K562 (cell line): ENCODE measurements around the gene GJC2. TPM values are rescaled to one million over a fixed set of nuclear protein-coding genes. Genes with fewer than 3 reads are reported as not detected.
A peak's percentile ranks its signal among the peaks of the same experiment; 100 is the strongest.

ENCODE experiments used
- EGR1 ChIP-seq: fragments of 450-650 bp; conservative IDR thresholded peaks from 2 replicates; pipeline ENCODE4 v1.6.1; 2017; ENCODE audit warnings: mild to moderate bottlenecking
- GABPA ChIP-seq: fragments of 200-800 bp; sonication (Bioruptor generic); conservative IDR thresholded peaks from 2 replicates; pipeline ENCODE4 v1.6.1; 2016; ENCODE audit warnings: low read depth, missing genetic modification characterization, missing compliant biosample characterization
- HOMEZ ChIP-seq: fragments of 250-450 bp; sonication (Bioruptor Pico); IDR thresholded peaks from 2 replicates; pipeline ENCODE4 v1.4.0; 2020; ENCODE audit warnings: mild to moderate bottlenecking, moderate library complexity
- MAX ChIP-seq: sonication (generic); formaldehyde crosslinking; IDR thresholded peaks from 2 replicates; pipeline ENCODE4 v1.9.0; 2022; ENCODE audit warnings: mild to moderate bottlenecking, missing genetic modification reagents
- MBD2 ChIP-seq: sonication (generic); IDR thresholded peaks from 2 replicates; pipeline ENCODE4 v1.6.1; 2016; ENCODE audit warnings: low read depth, borderline replicate concordance
- POU5F1 ChIP-seq: fragments of 150-350 bp; IDR thresholded peaks from 2 replicates; pipeline ENCODE4 v1.6.1; 2014; ENCODE audit warnings: borderline replicate concordance, low read length, low read depth, mild to moderate bottlenecking; ENCODE audit not compliant: partially characterized antibody
- PTRF ChIP-seq: fragments of 450-650 bp; IDR thresholded peaks from 2 replicates; pipeline ENCODE4 v1.6.1; 2016; ENCODE audit warnings: mild to moderate bottlenecking, missing genetic modification characterization, missing compliant biosample characterization
- SMC3 ChIP-seq: conservative IDR thresholded peaks from 2 replicates; pipeline ENCODE4 v1.6.1; 2011; ENCODE audit warnings: low read depth, low read length, improper control_type of control experiment; ENCODE audit not compliant: insufficient read depth
- TEAD2 ChIP-seq: fragments of 450-650 bp; IDR thresholded peaks from 2 replicates; pipeline ENCODE4 v1.6.1; 2016; ENCODE audit warnings: missing genetic modification characterization, control low read depth, missing compliant biosample characterization
- ZNF384 ChIP-seq: IDR thresholded peaks from 2 replicates; pipeline ENCODE4 v1.6.1; 2012; ENCODE audit warnings: low read depth, low read length, improper control_type of control experiment
- ZNF398 ChIP-seq: fragments of 250-450 bp; sonication (Bioruptor Pico); IDR thresholded peaks from 2 replicates; pipeline ENCODE4 v1.8.0; 2021; ENCODE audit warnings: moderate library complexity, mild to moderate bottlenecking, inconsistent platforms
- ZNF407 ChIP-seq: fragments of 450-650 bp; IDR thresholded peaks from 2 replicates; pipeline ENCODE4 v1.6.1; 2016; ENCODE audit warnings: low read depth
- ZNF778 ChIP-seq: fragments of 450-650 bp; formaldehyde crosslinking; IDR thresholded peaks from 2 replicates; pipeline ENCODE4 v1.4.0; 2020; ENCODE audit warnings: mild to moderate bottlenecking, moderate library complexity
- ZNF780A ChIP-seq: fragments of 250-450 bp; sonication (Bioruptor Pico); IDR thresholded peaks from 2 replicates; pipeline ENCODE4 v1.5.0; 2021; ENCODE audit warnings: mild to moderate bottlenecking
- ZSCAN29 ChIP-seq: fragments of 450-650 bp; IDR thresholded peaks from 2 replicates; pipeline ENCODE4 v1.6.1; 2017
- polyA plus RNA-seq, 8 experiments: library from polyadenylated mRNA; depleted of rRNA in 4 of 8; stranded (reverse) in 5 of 8; unstranded in 3 of 8; fragments of >200 nt; fragmentation: Nextera tagmentation in 2 of 8; fragmentation: Illumina TruSeq in 1 of 8; extraction: Ambion mirVana in 2 of 8; extraction: Trizol in 1 of 8; gene quantifications; 2 replicates each; pipeline versions ENCODE4 v1.2.1 to v1.2.3, GENCODE V29; 2011 to 2014; ENCODE audit warnings: inconsistent platforms in 1 of 8, missing spikeins in 1 of 8
- total RNA-seq, 7 experiments: library from RNA; depleted of rRNA in 6 of 7; stranded (reverse); fragments of >200 nt in 6 of 7; fragmentation: Illumina TruSeq in 2 of 7; extraction: Trizol in 2 of 7; gene quantifications; 2 replicates each; pipeline versions ENCODE4 v1.2.1 to v1.2.3, GENCODE V29; 2011 to 2021; ENCODE audit warnings: low replicate concordance in 1 of 7

GJC2 gene
- total and polyA plus RNA-seq, 9 of the 15 experiments (the other 6 are each of a cell fraction or from before 2014, with no cell fraction given): 0.03 to 0.62 (median 0.11) TPM; not detected in 2

GRCh38 chr1:228141226-228142044 is 8.3 kb upstream of the GJC2 start (continued):
- TF ChIP-seq ZNF407 (no peak), TEAD2 (tag) (no peak), ZSCAN29 (no peak), POU5F1 (no peak), GABPA (tag) (no peak), MAX (CRISPR knock-in tag) (peak; percentile 86), ZNF398 (CRISPR knock-in tag) (no peak), ZNF778 (CRISPR knock-in tag) (no peak), EGR1 (0 out of 2 replicates have a peak, but pooled peaks have one; percentile 20), MBD2 (no peak), PTRF (no peak), HOMEZ (CRISPR knock-in tag) (no peak), SMC3 (no peak), ZNF780A (no peak), ZNF384 (no peak)
